Mucosa of descending colon (tissue), 3 donors: ENCODE data around the gene ARHGAP27. TPM values are rescaled to one million over a fixed set of nuclear protein-coding genes. Genes with fewer than 3 reads are reported as not detected.

Experiments
- ATAC-seq: fragments of 200-7000 bp; cut with Tn5 transposase; one replicate; pipeline ENCODE4 v1.9.1; 2020; ENCODE audit warnings: mild to moderate bottlenecking, moderate library complexity
- DNase-seq, 3 donors: peaks; one replicate each; pipeline ENCODE4 v3.0.0-alpha.2; 2020
- H3K36me3 ChIP-seq: fragments of 200-600 bp; one replicate; pipeline ENCODE4 v1.8.0; 2021; ENCODE audit warnings: low read depth, mild to moderate bottlenecking
- H3K4me1 ChIP-seq: fragments of 200-600 bp; one replicate; pipeline ENCODE4 v1.8.0; 2021; ENCODE audit warnings: low read depth, mild to moderate bottlenecking
- H3K4me3 ChIP-seq: fragments of 200-600 bp; one replicate; pipeline ENCODE4 v1.8.0; 2021; ENCODE audit warnings: mild to moderate bottlenecking
- H3K9me3 ChIP-seq: fragments of 200-600 bp; one replicate; pipeline ENCODE4 v1.8.0; 2021; ENCODE audit warnings: mild to moderate bottlenecking
- intact Hi-C, 2 donors: fragments of 100-400 bp; cut with DNase I in 1 of 2; cut with micrococcal nuclease in 1 of 2; formaldehyde crosslinking; loops; one replicate each; pipeline versions ENCODE4 v1.11.0 to v1.11.1; 2022; cut with DNase I, micrococcal nuclease
- total RNA-seq, 3 donors: library from RNA; stranded (reverse); fragmentation: NEBNext Ultra II Directional in 2 of 3; extraction: Animal tissue kit (Norgen Biotek cat#: 25700) in 2 of 3; gene quantifications; one replicate each; pipeline versions ENCODE4 v1.2.1 to v1.2.4, GENCODE V29; 2021 to 2023
- TF ChIP-seq, protein P1 (sequence below): fragments of 200-600 bp; IDR thresholded peaks from one replicate; pipeline ENCODE4 v1.8.0; 2022; ENCODE audit warnings: antibody characterized with exemption, mild to moderate bottlenecking
- donor health status: DM: no; HTN: no; CAD: no; lungs with moderate emphysema.
- donor health status: DM: no; HTN: no; CAD: no.
- donor health status: DM: no; HTN: yes; CAD: no.

The ARHGAP27 gene
- total RNA-seq, 3 donors from 2014 or later = 88.7 to 199 (median 165) TPM

DNA sequence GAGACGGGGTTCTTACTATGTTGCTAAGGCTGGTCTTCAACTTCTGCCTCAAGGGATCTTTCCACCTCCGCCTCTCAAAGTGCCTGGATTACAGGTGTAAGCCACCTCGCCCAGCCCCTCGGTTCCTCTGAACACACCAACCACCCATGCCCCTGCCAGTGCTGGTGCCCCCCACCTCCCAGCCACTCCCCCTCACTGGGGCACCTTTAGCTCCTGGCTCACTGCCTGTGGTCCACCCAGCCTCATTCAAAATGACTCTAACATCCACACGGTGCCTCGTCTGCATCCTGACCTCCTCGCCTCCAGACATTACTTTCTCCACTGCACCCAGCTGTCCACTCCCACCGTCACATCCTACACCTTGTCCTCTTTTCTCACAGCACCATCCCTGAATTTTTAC lies 55.3 kb downstream of the ARHGAP27 start:
- intact Hi-C loops = no loop called here
- ATAC-seq = no peak
- no peaks in the 10 kb centered on the region for H3K9me3 ChIP-seq
- no peaks in the 10 kb centered on the region for H3K4me1 ChIP-seq
- TF ChIP-seq, protein P1, sequence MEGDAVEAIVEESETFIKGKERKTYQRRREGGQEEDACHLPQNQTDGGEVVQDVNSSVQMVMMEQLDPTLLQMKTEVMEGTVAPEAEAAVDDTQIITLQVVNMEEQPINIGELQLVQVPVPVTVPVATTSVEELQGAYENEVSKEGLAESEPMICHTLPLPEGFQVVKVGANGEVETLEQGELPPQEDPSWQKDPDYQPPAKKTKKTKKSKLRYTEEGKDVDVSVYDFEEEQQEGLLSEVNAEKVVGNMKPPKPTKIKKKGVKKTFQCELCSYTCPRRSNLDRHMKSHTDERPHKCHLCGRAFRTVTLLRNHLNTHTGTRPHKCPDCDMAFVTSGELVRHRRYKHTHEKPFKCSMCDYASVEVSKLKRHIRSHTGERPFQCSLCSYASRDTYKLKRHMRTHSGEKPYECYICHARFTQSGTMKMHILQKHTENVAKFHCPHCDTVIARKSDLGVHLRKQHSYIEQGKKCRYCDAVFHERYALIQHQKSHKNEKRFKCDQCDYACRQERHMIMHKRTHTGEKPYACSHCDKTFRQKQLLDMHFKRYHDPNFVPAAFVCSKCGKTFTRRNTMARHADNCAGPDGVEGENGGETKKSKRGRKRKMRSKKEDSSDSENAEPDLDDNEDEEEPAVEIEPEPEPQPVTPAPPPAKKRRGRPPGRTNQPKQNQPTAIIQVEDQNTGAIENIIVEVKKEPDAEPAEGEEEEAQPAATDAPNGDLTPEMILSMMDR = no peak
- no peaks in the 10 kb centered on the region for H3K36me3 ChIP-seq
- no peak overlapping the region for H3K4me3 ChIP-seq
- DNase-seq = no peak

- intact Hi-C loops = no loop called here
- ATAC-seq = no peak
- peaks cover 5% of the 10 kb centered on the region for H3K4me1 ChIP-seq
- TF ChIP-seq, protein P1 = no peak
- no peaks in the 10 kb centered on the region for H3K9me3 ChIP-seq
- no peaks in the 10 kb centered on the region for H3K36me3 ChIP-seq
- no peak for DNase-seq
- H3K4me3 ChIP-seq = no peak overlapping the region
These were observed 56.3 kb downstream of the ARHGAP27 start for GRCh38 chr17:45376171-45377005.

- Histone ChIP-seq H3K4me1 (peaks cover 8% of the 10 kb centered on the region), H3K36me3 (no peaks in the 10 kb centered on the region), H3K9me3 (no peaks in the 10 kb centered on the region), H3K4me3 (no peak overlapping the region)
- TF ChIP-seq, protein P1 = no peak
- DNase-seq (no peak), ATAC-seq (no peak)
- intact Hi-C loops = no loop called here
These were observed 58.2 kb downstream of the ARHGAP27 start for GRCh38 chr17:45374501-45374900.

- intact Hi-C loops = no loop called here
- no peak for ATAC-seq
- Histone ChIP-seq H3K36me3 (no peaks in the 10 kb centered on the region), H3K9me3 (no peaks in the 10 kb centered on the region), H3K4me3 (no peak overlapping the region), H3K4me1 (peaks cover 8% of the 10 kb centered on the region)
- no peak for DNase-seq
- TF ChIP-seq, protein P1 = no peak
These were observed 60.3 kb downstream of the ARHGAP27 start for GRCh38 chr17:45372325-45372869.

DNA sequence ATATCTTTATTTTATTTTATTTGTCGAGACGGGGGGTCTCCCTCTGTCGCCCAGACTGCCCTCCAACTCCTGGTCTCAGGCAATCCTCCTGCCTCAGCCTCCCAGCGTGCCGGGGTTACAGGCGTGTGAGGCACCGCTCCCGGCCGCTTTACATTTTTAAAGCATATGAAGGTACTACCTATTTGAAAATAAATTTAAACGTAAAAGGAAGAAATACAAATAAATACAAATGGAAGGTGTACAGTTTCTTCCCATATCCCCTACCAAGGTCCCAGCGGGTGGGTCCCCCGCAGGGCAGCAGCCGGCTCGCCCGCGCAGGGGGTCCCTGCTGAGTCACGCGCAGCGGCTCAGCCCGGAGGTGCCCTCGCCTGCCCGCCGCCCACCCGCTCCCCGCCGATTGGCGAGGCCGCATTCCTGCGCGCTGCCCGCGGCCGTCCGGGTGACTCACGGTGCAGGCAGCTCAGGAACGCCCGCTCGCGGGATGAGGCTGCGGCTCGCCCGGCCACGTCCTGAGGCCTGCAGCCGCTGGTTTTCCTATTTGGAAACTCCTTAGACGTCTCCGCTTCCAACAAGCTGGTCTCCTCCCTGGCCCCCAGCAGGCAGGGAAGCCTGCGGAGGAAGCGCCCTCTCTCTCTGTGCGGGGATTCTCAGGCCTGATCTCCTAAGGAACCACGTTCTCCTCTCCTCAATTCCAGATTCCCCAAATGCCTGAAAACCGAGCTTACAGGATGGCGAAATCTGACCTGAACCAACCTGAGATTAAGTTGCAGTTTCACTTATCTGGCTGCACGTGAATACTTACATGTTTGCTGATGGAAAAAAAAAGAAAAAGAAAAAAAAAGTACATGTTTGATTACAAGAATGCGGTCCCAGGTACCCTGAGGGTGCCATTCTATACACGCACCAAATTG lies 61.0 kb downstream of the ARHGAP27 start:
- H3K9me3 ChIP-seq = no peaks in the 10 kb centered on the region
- ATAC-seq = peak; percentile 97
- TF ChIP-seq, protein P1 = no peak
- peak; percentile 50 to 79 (median 77) for DNase-seq
- no peak overlapping the region for H3K4me3 ChIP-seq
- intact Hi-C loops = no loop called here
- no peaks in the 10 kb centered on the region for H3K36me3 ChIP-seq
- H3K4me1 ChIP-seq = peaks cover 8% of the 10 kb centered on the region
